Pulmonary artery endothelial cell (primary cell): Measurements from ENCODE around the gene BTNL2. TPM values are rescaled to one million over a fixed set of nuclear protein-coding genes. Genes with fewer than 3 reads are reported as not detected.
"Not testable (repeated sequence)": the region's sequence is repeated elsewhere in the genome, so short reads cannot be mapped to it uniquely, and the experiment has no call there.

Source experiments
- DNase-seq: peaks from one replicate; pipeline ENCODE4 v3.0.0-alpha.2; 2011; ENCODE audit warnings: low read depth, low spot score
- total RNA-seq: library from RNA; depleted of rRNA; stranded (reverse); fragments of >200 nt; gene quantifications from 2 replicates; pipeline ENCODE4 v1.2.3, GENCODE V29; 2014

The BTNL2 gene
- total RNA-seq, 1 donor from 2014 or later, result not detected

GRCh38 chr6:32369660-32370059 lies 37.3 kb downstream of the BTNL2 start:
- peak; percentile 84 for DNase-seq

GRCh38 chr6:32367644-32368043 lies 39.3 kb downstream of the BTNL2 start:
- no peak for DNase-seq

GRCh38 chr6:32359225-32359624 lies 47.8 kb downstream of the BTNL2 start:
- DNase-seq, result not testable (repeated sequence)

- not testable (repeated sequence) for DNase-seq
Observed at GRCh38 chr6:32358548-32358947, 48.4 kb downstream of the BTNL2 start.

- DNase-seq, result no peak
Observed at GRCh38 chr6:32355018-32355417, 52.0 kb downstream of the BTNL2 start.

- DNase-seq, result no peak
Observed at GRCh38 chr6:32353348-32353747, 53.6 kb downstream of the BTNL2 start.

Other genes with a start within 250 kb of the BTNL2 start
- 1.2 and 1.3 TPM in 2 replicates for gene EGFL8, start 242.6 kb downstream of the BTNL2 start, total RNA-seq
- 8.3 and 11.0 TPM in 2 replicates for gene AGPAT1, start 231.1 kb downstream of the BTNL2 start, total RNA-seq
- 31.5 and 35.3 TPM in 2 replicates for gene RNF5, start 228.8 kb downstream of the BTNL2 start, total RNA-seq
- gene AGER, start 222.9 kb downstream of the BTNL2 start, total RNA-seq, result 0.26 and 0.53 TPM in 2 replicates
- 41.8 and 48.7 TPM in 2 replicates for gene PBX2, start 217.0 kb downstream of the BTNL2 start, total RNA-seq
- gene GPSM3, start 214.5 kb downstream of the BTNL2 start, total RNA-seq, result 6.0 and 7.1 TPM in 2 replicates
- gene NOTCH4, start 183.1 kb downstream of the BTNL2 start, total RNA-seq, result 20.1 and 25.0 TPM in 2 replicates
- gene TSBP1, start 35.3 kb downstream of the BTNL2 start, total RNA-seq, result not detected in 2 replicates
- not detected in 2 replicates for gene HLA-DRA, start 32.7 kb upstream of the BTNL2 start, total RNA-seq
- not detected in 2 replicates for gene HLA-DRB5, start 123.1 kb upstream of the BTNL2 start, total RNA-seq
- gene HLA-DRB1, start 182.7 kb upstream of the BTNL2 start, total RNA-seq, result not detected in 2 replicates
- not detected in 2 replicates for gene HLA-DQA1, start 230.2 kb upstream of the BTNL2 start, total RNA-seq